ENCODE results near the gene CEP250.
"Not testable (repeated sequence)": the region's sequence is repeated elsewhere in the genome, so short reads cannot be mapped to it uniquely, and the experiment has no call there.

- TF ChIP-seq, protein P1, sequence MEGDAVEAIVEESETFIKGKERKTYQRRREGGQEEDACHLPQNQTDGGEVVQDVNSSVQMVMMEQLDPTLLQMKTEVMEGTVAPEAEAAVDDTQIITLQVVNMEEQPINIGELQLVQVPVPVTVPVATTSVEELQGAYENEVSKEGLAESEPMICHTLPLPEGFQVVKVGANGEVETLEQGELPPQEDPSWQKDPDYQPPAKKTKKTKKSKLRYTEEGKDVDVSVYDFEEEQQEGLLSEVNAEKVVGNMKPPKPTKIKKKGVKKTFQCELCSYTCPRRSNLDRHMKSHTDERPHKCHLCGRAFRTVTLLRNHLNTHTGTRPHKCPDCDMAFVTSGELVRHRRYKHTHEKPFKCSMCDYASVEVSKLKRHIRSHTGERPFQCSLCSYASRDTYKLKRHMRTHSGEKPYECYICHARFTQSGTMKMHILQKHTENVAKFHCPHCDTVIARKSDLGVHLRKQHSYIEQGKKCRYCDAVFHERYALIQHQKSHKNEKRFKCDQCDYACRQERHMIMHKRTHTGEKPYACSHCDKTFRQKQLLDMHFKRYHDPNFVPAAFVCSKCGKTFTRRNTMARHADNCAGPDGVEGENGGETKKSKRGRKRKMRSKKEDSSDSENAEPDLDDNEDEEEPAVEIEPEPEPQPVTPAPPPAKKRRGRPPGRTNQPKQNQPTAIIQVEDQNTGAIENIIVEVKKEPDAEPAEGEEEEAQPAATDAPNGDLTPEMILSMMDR (IDR thresholded peaks at IDR 0.05; ENCODE audit: poor library complexity, severe bottlenecking), result not testable (repeated sequence)
- not testable (repeated sequence) for TF ChIP-seq EP300 (conservative IDR thresholded peaks at IDR 0.05; ENCODE audit: poor library complexity, severe bottlenecking); EZH2 (IDR thresholded peaks at IDR 0.05; ENCODE audit: borderline replicate concordance, insufficient read depth, low read length, poor library complexity, severe bottlenecking); MXI1 (conservative IDR thresholded peaks at IDR 0.05; ENCODE audit: poor library complexity, severe bottlenecking)
Measured at GRCh38 chr20:35457539-35457938, 2.1 kb downstream of the CEP250 start.

Data from neural cell (in vitro differentiated cells).